ENCODE results near the gene TTC28.

Gene TTC28

DNA sequence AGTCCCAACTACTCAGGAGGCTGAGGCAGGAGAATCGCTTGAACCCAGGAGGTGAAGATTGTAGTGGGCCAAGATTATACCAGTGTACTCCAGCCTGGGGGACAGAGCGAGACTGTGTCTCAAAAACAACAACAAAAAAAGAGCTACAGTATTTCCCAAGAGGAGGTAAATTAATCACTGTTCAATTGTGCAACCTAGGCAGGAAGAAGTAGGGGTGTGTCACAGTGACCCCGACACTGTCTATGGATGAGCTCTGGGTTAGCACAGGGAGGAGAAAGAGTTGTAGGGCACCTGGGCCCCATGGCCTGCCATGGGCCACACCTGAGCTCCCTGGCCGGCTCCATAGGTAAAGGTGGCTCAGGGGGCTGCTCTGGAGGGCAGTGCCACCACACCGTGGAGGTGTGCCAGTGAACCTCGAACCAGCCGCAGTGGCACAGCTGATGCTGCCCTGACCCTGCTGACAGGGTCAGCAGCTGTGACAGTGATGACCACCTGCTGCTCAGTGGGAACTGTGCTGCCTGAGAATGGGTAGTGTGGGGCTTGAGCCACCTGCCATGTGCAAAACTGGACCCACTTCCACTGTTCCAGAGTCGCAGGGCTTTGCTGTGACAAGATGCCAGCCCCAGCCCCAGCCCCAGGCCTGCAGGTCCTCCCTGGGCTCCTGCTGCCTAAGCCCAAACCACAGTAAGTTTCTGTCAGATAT, 676.6 kb downstream of the TTC28 start:
- intact Hi-C loops (cut with DNase I) = loop anchor here (10.0 kb wide), 2 partner anchors 78 to 1248 kb away; no protein-coding TSS in a partner anchor
- no peak for DNase-seq

DNA sequence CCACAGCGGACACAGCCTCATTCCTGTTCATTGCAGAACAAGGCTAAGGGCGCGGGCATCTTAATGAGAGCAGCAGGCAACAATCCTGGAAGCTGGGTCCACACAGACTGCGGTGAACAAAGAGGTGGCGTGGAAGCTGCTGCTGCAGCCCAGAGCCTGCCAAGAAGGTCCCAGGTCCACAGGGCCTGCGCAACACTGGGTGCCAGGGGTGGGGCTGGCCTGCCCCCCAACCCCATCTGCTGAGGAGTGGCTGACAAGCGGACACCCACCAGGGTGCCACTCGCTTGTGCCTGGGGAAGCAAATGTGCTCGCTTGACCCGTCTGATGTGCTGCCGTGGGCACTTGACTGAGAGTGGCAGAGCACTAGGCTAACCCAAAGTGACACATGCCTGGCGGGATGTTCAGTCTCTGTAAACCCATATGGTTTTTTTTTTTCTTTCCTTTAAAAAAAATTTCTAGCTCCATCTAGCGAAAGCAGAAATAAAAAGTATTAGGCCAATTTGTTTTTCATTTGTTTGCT, 677.4 kb downstream of the TTC28 start:
- no peak for DNase-seq
- intact Hi-C loops (cut with DNase I) = loop anchor here (10.0 kb wide), 2 partner anchors 77 to 1247 kb away; no protein-coding TSS in a partner anchor

DNA sequence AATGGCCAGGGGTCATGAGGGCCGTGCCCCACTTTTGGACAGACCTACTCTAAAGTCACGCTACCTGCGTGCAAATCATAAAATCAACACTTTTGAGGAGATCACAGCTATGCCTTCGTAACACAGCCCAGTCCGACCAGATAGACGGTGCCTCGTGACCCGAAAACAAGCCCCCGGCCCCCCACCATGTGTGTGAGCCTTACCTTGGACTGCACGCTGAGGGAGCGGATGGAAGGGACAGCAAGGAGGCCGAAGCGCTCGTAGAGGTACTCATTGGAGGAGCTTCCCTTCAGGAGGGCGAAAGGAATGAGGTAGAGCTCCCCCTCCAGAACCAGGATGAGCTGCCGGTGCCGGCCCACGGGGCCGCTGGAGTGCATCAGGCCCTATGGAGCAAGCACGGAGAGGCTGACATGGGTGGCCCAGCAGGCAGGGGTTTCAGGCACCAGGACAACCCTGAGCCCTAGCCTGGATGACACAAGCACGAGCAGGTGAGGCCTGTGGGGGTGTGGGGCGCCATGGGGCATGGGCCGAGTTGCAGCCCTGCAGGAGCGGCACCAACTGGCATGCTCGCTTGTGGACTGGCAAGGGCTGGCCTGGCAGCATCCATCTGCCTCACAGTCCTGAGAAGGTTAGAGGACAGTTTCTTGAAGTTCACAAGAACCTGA, 678.3 kb downstream of the TTC28 start:
- DNase-seq = no peak
- intact Hi-C loops (cut with DNase I) = loop anchor here (10.0 kb wide), 2 partner anchors 77 to 1247 kb away; no protein-coding TSS in a partner anchor

DNA sequence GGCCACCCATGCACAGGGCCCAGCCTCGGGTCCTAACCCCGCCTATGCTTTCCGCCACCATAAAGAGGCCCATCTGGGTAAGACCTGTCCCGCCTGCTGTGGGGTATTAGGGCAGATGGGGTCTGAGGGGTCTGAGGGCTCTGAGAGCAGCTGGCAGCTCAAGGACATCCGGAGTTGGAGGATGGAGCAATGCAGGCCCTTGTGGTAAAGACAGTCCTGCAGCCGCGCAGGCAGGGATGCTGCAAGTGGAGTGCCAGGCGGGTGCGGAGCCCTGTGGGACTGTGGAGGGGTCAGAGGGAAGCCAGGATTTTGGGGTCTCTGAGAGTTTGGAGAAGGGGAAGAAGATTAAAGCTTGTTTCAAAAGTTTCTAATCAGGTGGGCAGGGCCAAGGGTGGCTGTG, 679.3 kb downstream of the TTC28 start:
- DNase-seq = no peak
- intact Hi-C loops (cut with DNase I) = loop anchor here (10.0 kb wide), 2 partner anchors 76 to 1246 kb away; no protein-coding TSS in a partner anchor

DNA sequence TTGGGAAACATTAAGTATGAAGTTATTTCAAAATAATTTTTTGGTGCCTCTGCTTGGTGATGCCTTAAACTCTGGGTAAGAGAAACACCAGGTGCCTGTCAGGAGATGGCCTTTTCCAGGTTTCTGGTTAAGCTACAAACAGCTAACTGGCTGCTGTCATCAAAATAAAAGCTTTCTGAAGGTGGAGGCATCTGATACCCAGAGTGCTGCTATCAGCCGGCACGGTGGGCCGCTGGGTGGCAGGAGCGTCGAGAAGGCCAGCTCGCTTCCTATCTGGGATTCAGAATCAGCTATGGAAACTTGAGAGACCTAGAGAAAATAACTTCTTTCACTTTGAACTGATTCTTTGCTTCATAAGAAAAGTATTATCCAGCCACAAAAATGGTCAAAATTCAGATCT, 679.8 kb downstream of the TTC28 start:
- intact Hi-C loops (cut with DNase I) = loop anchor here (10.0 kb wide), 2 partner anchors 75 to 1245 kb away; no protein-coding TSS in a partner anchor
- DNase-seq = no peak

DNA sequence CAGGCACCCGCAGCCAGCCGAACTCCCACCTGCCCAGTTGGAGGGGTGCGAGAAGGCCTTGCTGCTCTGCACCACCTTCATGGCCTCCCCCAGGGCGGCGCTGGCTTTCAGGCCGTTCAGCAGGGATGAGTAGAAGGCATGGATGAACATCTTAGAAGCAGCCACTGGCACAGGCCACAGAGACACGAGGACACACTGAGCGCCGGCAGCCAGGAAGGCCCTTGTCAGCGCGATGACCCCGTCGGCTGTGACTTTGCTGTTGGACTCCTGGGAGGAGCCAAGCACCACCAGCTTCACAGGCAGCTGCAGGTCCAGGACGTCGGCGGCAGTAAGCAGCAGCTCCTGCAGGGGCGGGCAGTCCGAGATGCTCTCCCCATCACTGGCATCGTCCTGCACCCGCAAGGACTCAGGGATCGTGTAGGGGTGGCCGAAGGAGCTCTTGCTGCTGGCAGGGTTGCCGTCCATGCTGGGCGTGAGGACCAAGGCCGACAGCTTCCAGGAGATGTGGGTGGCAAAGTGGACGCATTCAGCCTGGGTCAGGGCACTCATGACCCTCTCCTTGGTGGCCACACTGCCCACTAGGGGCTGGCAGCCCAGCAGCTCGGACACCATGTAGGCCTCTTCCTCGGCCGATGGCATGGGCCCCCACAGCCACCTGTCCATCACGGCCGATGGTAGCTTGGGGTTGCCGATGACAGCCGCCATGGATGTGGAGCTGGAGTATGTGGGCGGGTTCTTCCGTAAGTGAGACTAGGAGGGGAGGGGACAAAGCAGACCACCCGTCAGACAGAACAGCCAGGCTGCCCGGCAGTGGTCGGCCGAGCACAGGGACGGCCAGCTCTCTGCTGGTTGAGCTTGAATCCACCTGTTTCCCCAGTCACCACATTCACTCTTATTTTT, 680.9 kb downstream of the TTC28 start:
- intact Hi-C loops (cut with DNase I) = no loop called here
- no peak for DNase-seq

DNA sequence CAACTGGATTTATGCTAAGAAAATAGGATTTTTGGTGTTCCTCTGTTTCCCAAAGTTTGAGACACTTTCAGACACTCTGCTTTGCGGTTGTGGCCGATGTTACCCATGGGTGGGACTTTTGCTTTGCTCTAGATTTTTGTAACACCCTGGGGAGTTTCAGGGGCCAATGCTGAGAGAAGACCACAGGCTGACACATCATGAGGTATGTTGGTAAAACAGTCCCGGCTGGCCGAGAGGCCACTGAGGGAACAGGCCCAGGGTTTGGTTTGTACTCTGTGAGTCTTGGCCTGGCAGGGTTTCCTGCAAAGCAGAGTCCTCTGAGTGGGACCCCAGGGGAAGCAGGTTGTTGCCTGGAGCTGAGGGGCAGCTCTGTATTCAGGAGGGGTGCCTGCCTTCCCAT, 682.1 kb downstream of the TTC28 start:
- no peak for DNase-seq
- intact Hi-C loops (cut with DNase I) = no loop called here

DNA sequence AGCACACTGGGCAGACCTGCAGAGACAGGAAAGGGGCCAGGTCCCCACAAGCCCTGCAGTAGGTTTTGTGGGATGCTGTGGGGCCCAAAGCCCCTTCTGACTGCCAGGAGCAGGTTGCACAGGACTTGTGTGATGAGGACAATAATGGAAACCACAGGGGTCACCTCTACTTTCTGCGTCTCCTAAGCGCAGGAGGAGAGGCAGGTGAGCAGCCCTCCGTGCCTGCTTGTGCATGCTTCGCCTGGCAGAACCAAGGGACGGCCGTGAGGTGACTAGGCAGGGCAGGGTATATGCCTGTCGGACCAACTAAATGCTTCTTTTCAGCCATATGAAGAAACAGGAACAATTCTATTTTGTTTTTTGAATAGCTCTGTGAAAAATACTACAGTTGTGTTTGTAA, 682.7 kb downstream of the TTC28 start:
- intact Hi-C loops (cut with DNase I) = no loop called here
- DNase-seq = no peak

DNA sequence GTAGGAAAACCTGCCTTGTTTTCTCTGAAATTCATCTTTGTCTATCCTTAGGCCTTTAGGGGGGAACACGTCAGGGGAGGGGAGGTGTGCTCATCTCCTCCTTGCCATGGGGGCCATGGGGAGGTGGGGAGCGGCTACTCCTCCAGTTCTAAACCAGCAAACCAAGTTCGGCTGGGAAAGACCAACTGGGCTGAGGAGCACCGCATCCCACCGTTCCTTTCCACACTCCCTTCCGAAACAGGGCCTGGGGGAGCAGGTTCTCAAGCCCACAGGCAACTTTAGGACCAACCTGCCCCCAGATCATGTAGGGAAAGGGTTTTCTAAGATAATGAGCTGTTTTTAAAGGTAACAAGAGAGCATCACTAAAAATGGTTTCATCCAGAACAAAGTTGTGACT, 683.1 kb downstream of the TTC28 start:
- no peak for DNase-seq
- intact Hi-C loops (cut with DNase I) = no loop called here

DNA sequence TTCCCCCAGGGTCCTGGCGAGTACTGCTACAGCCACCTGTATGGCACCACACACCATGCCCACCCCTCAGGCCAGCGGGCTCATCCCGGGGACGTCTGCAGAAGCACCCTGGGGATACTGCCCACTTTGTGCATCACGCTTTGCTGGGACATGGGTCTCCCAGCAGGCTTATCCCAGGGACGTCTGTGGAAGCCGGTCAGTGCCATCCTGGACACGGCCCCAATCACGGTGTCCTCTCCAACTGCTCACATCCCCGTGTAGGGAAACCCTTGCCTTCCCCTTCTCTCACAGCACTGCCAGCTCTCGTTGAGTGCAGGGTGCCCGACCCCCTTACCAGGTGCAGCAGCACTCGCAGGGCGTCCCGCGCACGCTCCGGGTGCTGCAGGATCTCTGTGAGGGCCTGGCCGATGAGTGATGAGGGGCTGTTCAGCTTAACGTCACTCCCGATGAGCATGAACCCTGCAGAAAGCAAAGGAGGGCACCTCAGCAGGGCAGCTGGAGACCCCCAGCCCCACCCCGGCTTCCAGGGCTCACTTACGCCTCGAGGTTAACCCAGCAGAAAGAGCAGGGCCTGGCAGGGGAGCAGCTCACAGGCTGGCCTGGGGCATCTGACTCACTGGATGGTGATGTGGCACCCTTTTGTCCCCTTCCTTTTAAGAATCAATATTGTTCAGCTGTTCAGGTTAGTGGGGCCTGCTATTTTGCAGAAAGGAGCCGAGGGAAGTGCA, 683.7 kb downstream of the TTC28 start:
- intact Hi-C loops (cut with DNase I) = no loop called here
- DNase-seq = peak in 2 of 42 donors; percentile 8 to 21

DNA sequence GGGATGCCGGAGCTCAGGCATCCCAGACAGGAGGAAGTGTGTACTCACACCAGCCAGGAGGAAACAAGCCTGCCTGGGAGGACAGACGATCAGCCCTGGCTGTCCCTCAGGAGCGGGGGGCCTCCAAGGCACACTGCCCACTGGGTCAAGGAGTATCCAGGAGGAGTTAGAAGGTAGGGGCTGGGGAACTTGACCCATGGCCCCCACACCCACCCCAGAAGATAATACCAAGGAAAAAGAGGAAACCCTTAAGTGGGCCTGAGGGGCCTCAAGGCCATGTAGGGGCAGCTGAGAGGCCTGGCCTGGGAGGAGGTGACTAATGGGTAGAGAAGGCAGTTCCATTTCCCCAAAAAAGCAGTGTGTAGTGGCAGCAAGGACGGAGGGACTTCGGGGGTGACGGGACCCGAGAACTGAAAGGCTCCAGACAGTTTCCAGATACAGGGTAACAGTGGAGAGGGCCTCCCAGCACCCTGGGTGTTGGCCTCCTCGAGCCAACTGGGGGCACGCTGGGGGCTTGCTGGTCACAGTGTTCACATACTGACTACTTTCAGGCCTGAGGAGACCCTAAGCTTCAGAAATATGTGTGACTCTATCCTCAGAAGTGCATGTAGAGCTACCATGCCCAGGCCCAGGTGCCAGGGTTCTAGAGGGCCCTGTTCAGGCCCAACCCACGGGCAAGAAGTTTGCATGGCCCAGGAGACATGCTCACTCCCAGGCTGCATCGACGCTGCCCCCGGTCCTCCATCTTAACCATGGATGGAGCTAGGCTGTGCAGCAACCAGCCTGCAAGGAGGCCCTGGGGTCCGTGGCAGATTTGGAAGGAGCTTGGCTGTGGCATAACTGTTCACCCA, 684.9 kb downstream of the TTC28 start:
- intact Hi-C loops (cut with DNase I) = no loop called here
- peak in 7 of 42 donors; percentile 3 to 22 (median 9) for DNase-seq

DNA sequence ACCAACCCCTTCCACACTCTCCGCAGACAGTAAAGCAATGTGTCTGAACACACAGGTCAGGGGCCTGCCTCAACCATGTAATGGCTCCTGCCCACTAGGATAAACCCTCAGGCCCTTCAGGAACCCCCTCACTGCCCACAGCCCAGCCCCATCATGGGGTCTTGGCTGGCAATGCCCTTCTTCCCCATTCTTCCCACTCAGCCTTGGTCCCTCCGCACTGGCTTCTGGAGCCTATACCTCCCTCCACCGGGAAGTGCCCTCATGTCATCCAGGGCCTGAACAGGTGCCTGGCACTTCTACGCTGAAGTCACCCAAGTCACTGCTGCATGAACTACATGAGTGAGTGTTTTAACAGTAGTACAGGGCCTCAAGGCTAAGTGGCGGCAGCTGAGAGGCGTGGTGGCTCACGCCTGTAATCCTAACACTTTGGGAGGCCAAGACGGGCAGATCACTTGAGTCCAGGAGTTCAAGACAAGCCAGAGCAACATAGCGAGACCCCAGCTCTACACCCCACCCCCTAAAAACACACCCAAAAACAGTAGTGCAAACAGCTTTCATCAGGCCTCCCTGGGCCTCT, 685.8 kb downstream of the TTC28 start:
- peak in 8 of 42 donors; percentile 2 to 18 (median 7) for DNase-seq
- intact Hi-C loops (cut with DNase I) = no loop called here

DNA sequence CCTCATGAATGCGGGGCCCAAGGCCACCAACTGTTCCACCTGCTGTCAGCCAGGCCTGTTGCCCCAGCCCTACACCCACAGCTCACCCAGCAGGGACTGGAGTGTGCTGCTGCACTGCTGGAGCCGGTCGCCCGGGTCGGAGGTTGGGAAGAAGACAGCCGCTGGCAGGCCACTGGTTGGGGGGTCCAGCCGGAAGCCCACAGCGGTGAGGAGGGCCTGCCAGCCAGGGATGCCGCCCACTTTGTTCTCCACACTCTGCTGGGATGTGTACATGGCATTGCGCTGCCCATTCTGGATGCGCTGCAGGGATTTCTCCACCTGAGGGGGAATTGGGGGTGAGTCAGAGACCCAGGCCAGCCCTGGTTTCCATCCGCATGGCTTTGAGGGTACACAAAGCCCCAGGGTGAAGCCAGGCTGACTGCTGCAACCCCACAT, 686.4 kb downstream of the TTC28 start:
- intact Hi-C loops (cut with DNase I) = no loop called here
- DNase-seq = peak in 10 of 42 donors; percentile 2 to 41 (median 7)

DNA sequence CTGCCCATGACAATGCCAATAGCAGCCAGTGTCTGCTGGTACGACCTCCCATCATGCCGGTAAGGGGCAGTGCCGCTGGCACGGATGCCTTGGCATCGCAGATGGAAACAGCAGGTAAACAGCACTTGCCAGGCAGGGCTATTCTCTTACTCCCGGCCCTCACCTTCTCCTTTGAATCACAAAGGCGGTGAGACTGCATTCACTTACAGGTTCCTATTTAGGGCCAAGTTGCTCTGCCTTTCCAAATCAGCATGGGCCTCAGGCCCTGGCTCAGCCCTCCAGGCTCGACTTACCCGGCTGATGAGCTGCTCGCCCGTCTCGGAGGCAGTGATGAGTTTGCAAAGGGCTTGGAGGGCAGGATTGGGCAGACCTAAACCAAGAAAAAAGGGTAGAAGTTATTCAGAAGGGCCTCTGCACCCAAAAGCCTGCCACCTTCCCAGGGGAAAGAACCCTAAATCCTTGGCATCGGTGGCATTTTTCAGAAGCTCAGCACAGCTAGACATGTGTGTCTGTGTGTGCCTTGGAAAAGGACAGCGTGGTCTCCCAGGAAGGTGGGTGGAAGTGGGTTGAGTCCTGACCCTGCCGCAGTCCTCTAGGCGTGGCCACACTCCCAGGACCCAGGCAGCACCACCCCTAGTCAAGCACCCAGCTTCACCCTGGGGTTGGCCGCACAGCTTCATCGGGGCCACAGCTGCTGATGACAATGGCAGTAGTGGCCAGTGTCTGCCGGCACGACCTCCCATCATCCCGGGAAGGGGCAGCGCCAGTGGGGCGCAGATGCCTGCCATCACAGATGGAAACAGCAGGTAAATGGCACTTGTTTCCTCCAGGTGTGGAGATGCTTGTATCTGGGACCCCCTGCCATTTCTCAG, 687.1 kb downstream of the TTC28 start:
- intact Hi-C loops (cut with DNase I) = no loop called here
- peak in 11 of 42 donors; percentile 1 to 29 (median 6) for DNase-seq

DNA sequence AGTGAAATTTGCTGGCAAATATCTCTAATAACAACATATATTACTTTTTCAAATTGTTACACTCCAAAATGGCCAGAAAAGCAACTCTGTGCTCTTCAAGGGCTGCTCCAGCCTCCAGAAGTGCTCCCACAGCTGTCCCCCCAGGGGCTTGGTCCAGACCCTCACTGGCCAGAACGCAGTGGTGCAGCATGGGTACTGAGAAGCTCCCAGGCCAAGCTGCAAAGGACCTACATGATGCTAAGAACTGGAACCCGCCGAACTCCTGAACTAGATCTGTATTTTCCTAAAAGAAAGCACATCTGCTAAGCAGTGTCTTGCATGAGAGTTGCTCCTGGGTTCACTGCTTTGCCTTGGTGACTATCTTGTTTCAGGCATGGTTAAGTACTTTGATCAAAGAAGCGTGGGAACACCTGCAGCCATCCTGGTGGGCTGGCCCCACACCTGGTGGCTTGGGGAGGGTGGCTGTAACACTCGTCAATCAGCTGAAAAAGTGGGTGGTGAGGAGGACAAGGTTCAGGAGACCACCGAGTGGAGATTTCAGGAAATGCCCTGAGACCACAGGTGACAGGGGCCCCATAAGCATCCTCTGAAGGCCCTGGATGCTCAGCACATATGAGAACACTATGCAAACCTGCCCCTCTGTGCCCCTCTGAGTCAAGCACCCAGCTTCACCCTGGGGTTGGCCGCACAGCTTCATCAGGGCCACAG, 687.9 kb downstream of the TTC28 start:
- intact Hi-C loops (cut with DNase I) = no loop called here
- peak in 10 of 42 donors; percentile 1 to 22 (median 6) for DNase-seq

DNA sequence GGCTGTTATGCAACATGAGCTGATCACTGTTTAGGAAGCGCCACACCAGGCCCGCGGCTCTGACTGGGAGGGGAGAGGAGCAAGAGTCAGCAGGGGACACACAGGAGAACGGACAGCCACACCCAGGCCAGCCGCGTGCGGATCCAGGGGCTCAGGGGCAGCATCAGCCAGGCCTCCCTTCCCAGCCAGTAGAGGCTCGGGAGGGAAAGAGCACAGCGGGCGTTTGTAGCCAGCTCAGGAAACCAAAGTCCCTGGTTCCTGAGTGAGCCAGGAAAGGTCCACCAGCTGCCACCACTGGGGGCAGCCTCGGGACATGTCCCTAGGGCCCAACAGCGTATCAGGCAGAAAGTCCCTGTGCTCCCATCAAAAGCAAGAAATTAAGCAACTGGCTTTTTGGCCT, 688.8 kb downstream of the TTC28 start:
- DNase-seq = peak in 12 of 42 donors; percentile 9 to 44 (median 14)
- intact Hi-C loops (cut with DNase I) = no loop called here
